WTC11 (cell line): ENCODE data around the gene SSBP2. TPM values are rescaled to one million over a fixed set of nuclear protein-coding genes. Genes with fewer than 3 reads are reported as not detected.

Experiments used
- ATAC-seq: fragments of 200-7000 bp; cut with Tn5 transposase; 2 replicates; pipeline ENCODE4 v1.10.0; 2021; ENCODE audit warnings: mild to moderate bottlenecking, moderate library complexity
- CTCF ChIA-PET: fragments of 300-600 bp; sonication (Branson Sonifier 250); formaldehyde crosslinking; loops from one replicate; lab custom pipeline; 2021; ENCODE audit warnings: antibody characterized with exemption; lab: Charles Lee
- POLR2A ChIA-PET: fragments of 350-600 bp; sonication (Branson Sonifier 250); formaldehyde crosslinking; loops from one replicate; lab custom pipeline; 2021; ENCODE audit warnings: antibody characterized with exemption; lab: Charles Lee
- DNase-seq: peaks from one replicate; pipeline ENCODE4 v3.0.0; 2021; ENCODE audit warnings: low spot score
- H3K27ac Mint-ChIP-seq: 2 replicates; pipeline ENCODE4 v1.8.0; 2021; ENCODE audit warnings: mixed read lengths
- H3K27me3 Mint-ChIP-seq: 2 replicates; pipeline ENCODE4 v1.8.0; 2021; ENCODE audit warnings: low read depth, mild to moderate bottlenecking, moderate library complexity, mixed read lengths
- H3K36me3 Mint-ChIP-seq: 2 replicates; pipeline ENCODE4 v1.8.0; 2021; ENCODE audit warnings: mixed read lengths
- H3K4me1 Mint-ChIP-seq: 2 replicates; pipeline ENCODE4 v1.8.0; 2022; ENCODE audit warnings: mixed read lengths
- H3K4me3 Mint-ChIP-seq: 2 replicates; pipeline ENCODE4 v1.8.0; 2021; ENCODE audit warnings: mild to moderate bottlenecking, moderate library complexity, mixed read lengths
- H3K9me3 Mint-ChIP-seq: 2 replicates; pipeline ENCODE4 v1.8.0; 2021; ENCODE audit warnings: mixed read lengths
- E2F4 ChIP-seq: sonication (generic); formaldehyde crosslinking; IDR thresholded peaks from 2 replicates; pipeline ENCODE4 v1.8.1; 2022; ENCODE audit warnings: low read depth, mild to moderate bottlenecking, moderate library complexity, missing genetic modification reagents, borderline replicate concordance
- ELF4 ChIP-seq: sonication (generic); formaldehyde crosslinking; IDR thresholded peaks from 2 replicates; pipeline ENCODE4 v1.8.1; 2022; ENCODE audit warnings: low read depth, mild to moderate bottlenecking, moderate library complexity, missing genetic modification reagents
- EMX1 ChIP-seq: fragments of 250-450 bp; sonication (Bioruptor Pico); IDR thresholded peaks from 2 replicates; pipeline ENCODE4 v1.8.0; 2021; ENCODE audit warnings: mild to moderate bottlenecking
- ESRRA ChIP-seq: sonication (generic); formaldehyde crosslinking; IDR thresholded peaks from 2 replicates; pipeline ENCODE4 v1.8.1; 2022; ENCODE audit warnings: mild to moderate bottlenecking, missing genetic modification reagents, borderline replicate concordance
- FOXP1 ChIP-seq: sonication (generic); formaldehyde crosslinking; IDR thresholded peaks from 2 replicates; pipeline ENCODE4 v1.8.0; 2022; ENCODE audit warnings: missing genetic modification reagents, mild to moderate bottlenecking, moderate library complexity, borderline replicate concordance
- GABPB1 ChIP-seq: sonication (generic); formaldehyde crosslinking; IDR thresholded peaks from 2 replicates; pipeline ENCODE4 v1.8.1; 2023; ENCODE audit warnings: mild to moderate bottlenecking, missing genetic modification reagents
- KAT7 ChIP-seq: sonication (generic); formaldehyde crosslinking; IDR thresholded peaks from 2 replicates; pipeline ENCODE4 v1.8.1; 2023; ENCODE audit warnings: missing genetic modification reagents, mild to moderate bottlenecking, borderline replicate concordance
- RORB ChIP-seq: fragments of 250-450 bp; sonication (Bioruptor Pico); IDR thresholded peaks from 2 replicates; pipeline ENCODE4 v1.9.0; 2021; ENCODE audit warnings: mild to moderate bottlenecking
- TEAD1 ChIP-seq: sonication (generic); formaldehyde crosslinking; IDR thresholded peaks from 2 replicates; pipeline ENCODE4 v1.8.0; 2022; ENCODE audit warnings: mild to moderate bottlenecking, missing genetic modification reagents
- ZNF232 ChIP-seq: sonication (generic); formaldehyde crosslinking; IDR thresholded peaks from 2 replicates; pipeline ENCODE4 v1.8.0; 2022; ENCODE audit warnings: mild to moderate bottlenecking, missing genetic modification reagents
- ZNF317 ChIP-seq: sonication (generic); formaldehyde crosslinking; IDR thresholded peaks from 2 replicates; pipeline ENCODE4 v1.8.1; 2023; ENCODE audit warnings: low read depth, mild to moderate bottlenecking, moderate library complexity, missing genetic modification reagents, borderline replicate concordance
- ZNF396 ChIP-seq: fragments of 250-450 bp; sonication (Bioruptor Pico); IDR thresholded peaks from 2 replicates; pipeline ENCODE4 v1.8.0; 2021; ENCODE audit warnings: mild to moderate bottlenecking, moderate library complexity, borderline replicate concordance
- ZNF425 ChIP-seq: fragments of 250-450 bp; sonication (Bioruptor Pico); conservative IDR thresholded peaks from 2 replicates; pipeline ENCODE4 v1.9.0; 2021; ENCODE audit warnings: mild to moderate bottlenecking
- ZNF671 ChIP-seq: fragments of 250-450 bp; sonication (Bioruptor Pico); IDR thresholded peaks from 2 replicates; pipeline ENCODE4 v1.8.0; 2021; ENCODE audit warnings: mild to moderate bottlenecking
- total RNA-seq: library from RNA; stranded (reverse); gene quantifications from 3 replicates; pipeline ENCODE4 v1.2.3, GENCODE V29; 2021
- TF ChIP-seq, protein P1 (sequence below): sonication (generic); formaldehyde crosslinking; IDR thresholded peaks from 2 replicates; pipeline ENCODE4 v1.8.1; 2023; ENCODE audit warnings: mild to moderate bottlenecking, missing genetic modification reagents, borderline replicate concordance
- TF ChIP-seq, protein P2 (sequence below): fragments of 250-450 bp; sonication (Bioruptor Pico); IDR thresholded peaks from 2 replicates; pipeline ENCODE4 v1.9.0; 2021; ENCODE audit warnings: mild to moderate bottlenecking, borderline replicate concordance
- TF ChIP-seq, protein P3 (sequence below): fragments of 250-450 bp; sonication (Bioruptor Pico); IDR thresholded peaks from 2 replicates; pipeline ENCODE4 v1.8.0; 2021; ENCODE audit warnings: mild to moderate bottlenecking
- TF ChIP-seq, protein P4 (sequence below): sonication (generic); formaldehyde crosslinking; IDR thresholded peaks from 2 replicates; pipeline ENCODE4 v1.8.1; 2023; ENCODE audit warnings: mild to moderate bottlenecking, missing genetic modification reagents, moderate library complexity

The SSBP2 gene
- total RNA-seq, 1 experiment from 2014 or later = 24.9 TPM

DNA sequence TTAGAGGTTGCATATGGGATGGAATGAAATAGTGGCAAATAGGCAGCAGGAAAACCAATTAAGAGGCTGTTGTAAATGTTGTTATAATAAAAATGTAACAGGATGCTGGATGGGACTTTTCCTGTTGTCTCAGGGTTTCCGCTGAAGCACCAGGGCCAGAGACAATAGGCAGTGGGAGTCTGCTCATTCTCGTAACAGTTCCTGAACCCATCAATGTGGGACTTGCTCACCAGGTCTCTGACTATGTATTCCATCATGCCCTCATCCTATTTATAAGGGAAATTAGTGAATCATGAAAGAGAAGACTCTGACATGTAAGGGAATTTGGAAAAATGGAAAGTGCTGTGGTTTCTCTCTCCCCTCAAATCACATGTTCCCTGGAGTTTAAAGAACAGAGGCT, 23.5 kb upstream of the SSBP2 start:
- POLR2A ChIA-PET = no interaction called here
- ATAC-seq = no peak
- H3K27ac Mint-ChIP-seq = no peak overlapping the region

More for the DNA sequence above, 23.5 kb upstream of the SSBP2 start:
- Mint-ChIP-seq H3K27me3 (no peaks in the 10 kb centered on the region; the same call in 1 of the 2 replicates), H3K9me3 (peaks cover 23% of the 10 kb centered on the region), H3K4me3 (no peak overlapping the region), H3K4me1 (peaks cover 13% of the 10 kb centered on the region), H3K36me3 (peaks cover 16% of the 10 kb centered on the region)
- TF ChIP-seq, protein P1, sequence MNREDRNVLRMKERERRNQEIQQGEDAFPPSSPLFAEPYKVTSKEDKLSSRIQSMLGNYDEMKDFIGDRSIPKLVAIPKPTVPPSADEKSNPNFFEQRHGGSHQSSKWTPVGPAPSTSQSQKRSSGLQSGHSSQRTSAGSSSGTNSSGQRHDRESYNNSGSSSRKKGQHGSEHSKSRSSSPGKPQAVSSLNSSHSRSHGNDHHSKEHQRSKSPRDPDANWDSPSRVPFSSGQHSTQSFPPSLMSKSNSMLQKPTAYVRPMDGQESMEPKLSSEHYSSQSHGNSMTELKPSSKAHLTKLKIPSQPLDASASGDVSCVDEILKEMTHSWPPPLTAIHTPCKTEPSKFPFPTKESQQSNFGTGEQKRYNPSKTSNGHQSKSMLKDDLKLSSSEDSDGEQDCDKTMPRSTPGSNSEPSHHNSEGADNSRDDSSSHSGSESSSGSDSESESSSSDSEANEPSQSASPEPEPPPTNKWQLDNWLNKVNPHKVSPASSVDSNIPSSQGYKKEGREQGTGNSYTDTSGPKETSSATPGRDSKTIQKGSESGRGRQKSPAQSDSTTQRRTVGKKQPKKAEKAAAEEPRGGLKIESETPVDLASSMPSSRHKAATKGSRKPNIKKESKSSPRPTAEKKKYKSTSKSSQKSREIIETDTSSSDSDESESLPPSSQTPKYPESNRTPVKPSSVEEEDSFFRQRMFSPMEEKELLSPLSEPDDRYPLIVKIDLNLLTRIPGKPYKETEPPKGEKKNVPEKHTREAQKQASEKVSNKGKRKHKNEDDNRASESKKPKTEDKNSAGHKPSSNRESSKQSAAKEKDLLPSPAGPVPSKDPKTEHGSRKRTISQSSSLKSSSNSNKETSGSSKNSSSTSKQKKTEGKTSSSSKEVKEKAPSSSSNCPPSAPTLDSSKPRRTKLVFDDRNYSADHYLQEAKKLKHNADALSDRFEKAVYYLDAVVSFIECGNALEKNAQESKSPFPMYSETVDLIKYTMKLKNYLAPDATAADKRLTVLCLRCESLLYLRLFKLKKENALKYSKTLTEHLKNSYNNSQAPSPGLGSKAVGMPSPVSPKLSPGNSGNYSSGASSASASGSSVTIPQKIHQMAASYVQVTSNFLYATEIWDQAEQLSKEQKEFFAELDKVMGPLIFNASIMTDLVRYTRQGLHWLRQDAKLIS (CRISPR knock-in tag) = no peak
- TF ChIP-seq ESRRA (no peak), E2F4 (CRISPR knock-in tag) (no peak), ZNF317 (no peak), KAT7 (CRISPR knock-in tag) (no peak), ZNF671 (CRISPR knock-in tag) (no peak), EMX1 (CRISPR knock-in tag) (no peak), RORB (CRISPR knock-in tag) (no peak), FOXP1 (CRISPR knock-in tag) (no peak), ELF4 (no peak), TEAD1 (CRISPR knock-in tag) (no peak), ZNF232 (CRISPR knock-in tag) (no peak), ZNF425 (CRISPR knock-in tag) (no peak), ZNF396 (CRISPR knock-in tag) (no peak), GABPB1 (no peak)
- TF ChIP-seq, protein P2, sequence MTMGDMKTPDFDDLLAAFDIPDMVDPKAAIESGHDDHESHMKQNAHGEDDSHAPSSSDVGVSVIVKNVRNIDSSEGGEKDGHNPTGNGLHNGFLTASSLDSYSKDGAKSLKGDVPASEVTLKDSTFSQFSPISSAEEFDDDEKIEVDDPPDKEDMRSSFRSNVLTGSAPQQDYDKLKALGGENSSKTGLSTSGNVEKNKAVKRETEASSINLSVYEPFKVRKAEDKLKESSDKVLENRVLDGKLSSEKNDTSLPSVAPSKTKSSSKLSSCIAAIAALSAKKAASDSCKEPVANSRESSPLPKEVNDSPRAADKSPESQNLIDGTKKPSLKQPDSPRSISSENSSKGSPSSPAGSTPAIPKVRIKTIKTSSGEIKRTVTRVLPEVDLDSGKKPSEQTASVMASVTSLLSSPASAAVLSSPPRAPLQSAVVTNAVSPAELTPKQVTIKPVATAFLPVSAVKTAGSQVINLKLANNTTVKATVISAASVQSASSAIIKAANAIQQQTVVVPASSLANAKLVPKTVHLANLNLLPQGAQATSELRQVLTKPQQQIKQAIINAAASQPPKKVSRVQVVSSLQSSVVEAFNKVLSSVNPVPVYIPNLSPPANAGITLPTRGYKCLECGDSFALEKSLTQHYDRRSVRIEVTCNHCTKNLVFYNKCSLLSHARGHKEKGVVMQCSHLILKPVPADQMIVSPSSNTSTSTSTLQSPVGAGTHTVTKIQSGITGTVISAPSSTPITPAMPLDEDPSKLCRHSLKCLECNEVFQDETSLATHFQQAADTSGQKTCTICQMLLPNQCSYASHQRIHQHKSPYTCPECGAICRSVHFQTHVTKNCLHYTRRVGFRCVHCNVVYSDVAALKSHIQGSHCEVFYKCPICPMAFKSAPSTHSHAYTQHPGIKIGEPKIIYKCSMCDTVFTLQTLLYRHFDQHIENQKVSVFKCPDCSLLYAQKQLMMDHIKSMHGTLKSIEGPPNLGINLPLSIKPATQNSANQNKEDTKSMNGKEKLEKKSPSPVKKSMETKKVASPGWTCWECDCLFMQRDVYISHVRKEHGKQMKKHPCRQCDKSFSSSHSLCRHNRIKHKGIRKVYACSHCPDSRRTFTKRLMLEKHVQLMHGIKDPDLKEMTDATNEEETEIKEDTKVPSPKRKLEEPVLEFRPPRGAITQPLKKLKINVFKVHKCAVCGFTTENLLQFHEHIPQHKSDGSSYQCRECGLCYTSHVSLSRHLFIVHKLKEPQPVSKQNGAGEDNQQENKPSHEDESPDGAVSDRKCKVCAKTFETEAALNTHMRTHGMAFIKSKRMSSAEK = no peak
- TF ChIP-seq, protein P3, sequence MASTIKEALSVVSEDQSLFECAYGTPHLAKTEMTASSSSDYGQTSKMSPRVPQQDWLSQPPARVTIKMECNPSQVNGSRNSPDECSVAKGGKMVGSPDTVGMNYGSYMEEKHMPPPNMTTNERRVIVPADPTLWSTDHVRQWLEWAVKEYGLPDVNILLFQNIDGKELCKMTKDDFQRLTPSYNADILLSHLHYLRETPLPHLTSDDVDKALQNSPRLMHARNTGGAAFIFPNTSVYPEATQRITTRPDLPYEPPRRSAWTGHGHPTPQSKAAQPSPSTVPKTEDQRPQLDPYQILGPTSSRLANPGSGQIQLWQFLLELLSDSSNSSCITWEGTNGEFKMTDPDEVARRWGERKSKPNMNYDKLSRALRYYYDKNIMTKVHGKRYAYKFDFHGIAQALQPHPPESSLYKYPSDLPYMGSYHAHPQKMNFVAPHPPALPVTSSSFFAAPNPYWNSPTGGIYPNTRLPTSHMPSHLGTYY (CRISPR knock-in tag) = no peak
- TF ChIP-seq, protein P4, sequence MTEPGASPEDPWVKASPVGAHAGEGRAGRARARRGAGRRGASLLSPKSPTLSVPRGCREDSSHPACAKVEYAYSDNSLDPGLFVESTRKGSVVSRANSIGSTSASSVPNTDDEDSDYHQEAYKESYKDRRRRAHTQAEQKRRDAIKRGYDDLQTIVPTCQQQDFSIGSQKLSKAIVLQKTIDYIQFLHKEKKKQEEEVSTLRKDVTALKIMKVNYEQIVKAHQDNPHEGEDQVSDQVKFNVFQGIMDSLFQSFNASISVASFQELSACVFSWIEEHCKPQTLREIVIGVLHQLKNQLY (CRISPR knock-in tag) = no peak
- CTCF ChIA-PET = no interaction called here
- DNase-seq = no peak
